GM12878 (cell line): Measurements from ENCODE around the gene MSI2. TPM values are rescaled to one million over a fixed set of nuclear protein-coding genes. Genes with fewer than 3 reads are reported as not detected.

Experiments used
- ATAC-seq: fragments of 200-7000 bp; cut with Tn5 transposase; 3 replicates; pipeline ENCODE4 v1.9.1; 2020; ENCODE audit warnings: mild to moderate bottlenecking, moderate library complexity
- BruUV-seq: library from RNA; stranded (reverse); fragments of 400-500 nt; replicated peaks from 2 replicates; lab custom pipeline; 2021; lab: Mats Ljungman, UMichigan
- CTCF ChIA-PET: fragments of 300-600 bp; sonication (Branson Sonifier 250); formaldehyde crosslinking; extraction: SDS; loops from one replicate; lab custom pipeline; 2021; ENCODE audit warnings: inconsistent platforms; lab: Yijun Ruan, JAX
- POLR2A ChIA-PET: fragments of 350-600 bp; formaldehyde crosslinking; extraction: SDS; loops from one replicate; lab custom pipeline; 2021; ENCODE audit warnings: inconsistent platforms; lab: Charles Lee
- RAD21 ChIA-PET: fragments of 300-600 bp; sonication (Branson Sonifier 250); formaldehyde crosslinking; loops from one replicate; lab custom pipeline; 2023; ENCODE audit warnings: antibody characterized with exemption; ENCODE audit not compliant: unreplicated experiment; lab: Charles Lee
- SMC1A ChIA-PET: fragments of 300-600 bp; sonication (Branson Sonifier 250); formaldehyde crosslinking; loops from one replicate; lab custom pipeline; 2023; ENCODE audit not compliant: unreplicated experiment, uncharacterized antibody; lab: Charles Lee
- DNase-seq: peaks from one replicate; pipeline ENCODE4 v3.0.0-alpha.2; 2011; ENCODE audit warnings: low read depth, low spot score
- FAIRE-seq: peaks from 3 replicates; lab custom pipeline; 2011; peaks lifted over from hg19 to GRCh38; lab: Jason Lieb, UNC
- H2AFZ ChIP-seq: 2 replicates; pipeline ENCODE4 v1.6.0; 2011; ENCODE audit warnings: low read depth, low read length, control low read depth; ENCODE audit not compliant: control insufficient read depth
- H3K27ac ChIP-seq: 2 replicates; pipeline ENCODE4 v1.5.1; 2011; ENCODE audit warnings: control low read depth; ENCODE audit not compliant: control insufficient read depth, insufficient read depth
- H3K27me3 ChIP-seq, 2 experiments: replicated peaks in 1 of 2; 2 replicates each; pipeline versions ENCODE4 v1.6.0 to v1.6.1; 2011; ENCODE audit warnings: low read length in 1 of 2; ENCODE audit not compliant: control insufficient read depth in 2 of 2, insufficient read depth in 2 of 2
- H3K36me3 ChIP-seq, 2 experiments: 2 replicates each; pipeline ENCODE4 v1.5.1; 2011; ENCODE audit warnings: low read length in 1 of 2; ENCODE audit not compliant: control insufficient read depth in 2 of 2, insufficient read depth in 2 of 2
- H3K4me1 ChIP-seq: 2 replicates; pipeline ENCODE4 v1.6.1; 2011; ENCODE audit warnings: mild to moderate bottlenecking, low read length, moderate library complexity, mixed read lengths; ENCODE audit not compliant: control insufficient read depth, insufficient read depth
- H3K4me2 ChIP-seq: 2 replicates; pipeline ENCODE4 v1.6.0; 2011; ENCODE audit warnings: control low read depth; ENCODE audit not compliant: control insufficient read depth, insufficient read depth
- H3K4me3 ChIP-seq: fragments of 200-600 bp; sonication (generic); 2 replicates; pipeline ENCODE4 v1.5.1; 2016
- H3K79me2 ChIP-seq: 2 replicates; pipeline ENCODE4 v1.6.0; 2011; ENCODE audit warnings: low read length; ENCODE audit not compliant: control insufficient read depth, insufficient read depth
- H3K9ac ChIP-seq: 2 replicates; pipeline ENCODE4 v1.8.0; 2011; ENCODE audit warnings: low read length, control low read depth, mixed read lengths; ENCODE audit not compliant: control insufficient read depth, insufficient read depth
- H3K9me3 ChIP-seq: replicated peaks from 3 replicates; pipeline ENCODE4 v1.5.1; 2011; ENCODE audit warnings: mild to moderate bottlenecking, low read length; ENCODE audit not compliant: control insufficient read depth, insufficient read depth
- H4K20me1 ChIP-seq: 2 replicates; pipeline ENCODE4 v1.6.0; 2011; ENCODE audit not compliant: control insufficient read depth, insufficient read depth
- GABPA ChIP-seq: IDR thresholded peaks from 2 replicates; pipeline ENCODE4 v1.6.1; 2014; ENCODE audit warnings: antibody characterized with exemption, low read depth, mild to moderate bottlenecking, inconsistent platforms
- NRF1 ChIP-seq: conservative IDR thresholded peaks from 2 replicates; pipeline ENCODE4 v1.6.1; 2011; ENCODE audit warnings: mild to moderate bottlenecking, low read depth, low read length, improper control_type of control experiment
- SRF ChIP-seq, 2 experiments: IDR thresholded peaks; 2 replicates each; pipeline ENCODE4 v1.6.1; 2011; ENCODE audit warnings: low read depth in 2 of 2, low read length in 2 of 2, mild to moderate bottlenecking in 1 of 2, moderate library complexity in 1 of 2
- STAT1 ChIP-seq: fragments of 450-650 bp; conservative IDR thresholded peaks from 2 replicates; pipeline ENCODE4 v1.6.1; 2014; ENCODE audit warnings: antibody characterized with exemption, mild to moderate bottlenecking
- ZZZ3 ChIP-seq: IDR thresholded peaks from 2 replicates; pipeline ENCODE4 v1.6.1; 2011; ENCODE audit warnings: low read depth; ENCODE audit not compliant: control insufficient read depth, insufficient read length
- WGBS: methylation state at CpG from one replicate; pipeline ENCODE4 v1.1.6; 2016; ENCODE audit warnings: low lambda C conversion rate; ENCODE audit not compliant: insufficient replicate concordance, insufficient coverage; ENCODE audit errors: missing lambda C conversion rate; 5-methylcytosine and 5-hydroxymethylcytosine counted together
- in situ Hi-C: fragments of 300-500 bp; cut with MboI; formaldehyde crosslinking; loops from 9 replicates; pipeline ENCODE4 v1.14.3; 2018; ENCODE audit warnings: mixed read lengths
- intact Hi-C: fragments of 100-400 bp; cut with micrococcal nuclease; formaldehyde crosslinking; loops from one replicate; pipeline ENCODE4 v1.14.2; 2022; ENCODE audit not compliant: unreplicated experiment
- polyA plus RNA-seq, 11 experiments: library from polyadenylated mRNA; depleted of rRNA in 4 of 11; unstranded in 6 of 11; stranded (reverse) in 5 of 11; fragments of >200 nt; fragmentation: Nextera tagmentation in 4 of 11; fragmentation: Illumina TruSeq in 1 of 11; extraction: Ambion mirVana in 4 of 11; extraction: Trizol in 1 of 11; gene quantifications; 1 replicate in 1 of 11; 2 replicates in 10 of 11; pipeline versions ENCODE4 v1.2.1 to v1.2.3, GENCODE V29; 2011 to 2016; ENCODE audit warnings: inconsistent platforms in 2 of 11, missing spikeins in 2 of 11, low read depth in 1 of 11
- total RNA-seq, 4 experiments: library from RNA; depleted of rRNA in 3 of 4; stranded (reverse); fragments of >200 nt in 3 of 4; fragmentation: Illumina TruSeq in 1 of 4; extraction: Trizol in 1 of 4; gene quantifications; 2 replicates each; pipeline versions ENCODE4 v1.2.1 to v1.2.3, GENCODE V29; 2013 to 2021
- TF ChIP-seq, protein P1 (sequence below): IDR thresholded peaks from 2 replicates; pipeline ENCODE4 v1.6.1; 2012; ENCODE audit warnings: mild to moderate bottlenecking, low read depth, low read length
- TF ChIP-seq, protein P2 (sequence below): fragments of 150-350 bp; IDR thresholded peaks from 2 replicates; pipeline ENCODE4 v1.6.1; 2016; ENCODE audit warnings: low read depth, low read length
- TF ChIP-seq, protein P3 (sequence below): fragments of 450-650 bp; IDR thresholded peaks from 2 replicates; pipeline ENCODE4 v1.6.1; 2016; ENCODE audit warnings: mild to moderate bottlenecking
- TF ChIP-seq, protein P4 (sequence below): fragments of 450-650 bp; IDR thresholded peaks from 2 replicates; pipeline ENCODE4 v1.6.1; 2017; ENCODE audit warnings: mild to moderate bottlenecking, moderate library complexity

The MSI2 gene
- total and polyA plus RNA-seq, 10 of the 15 experiments (the other 5 are each of a cell fraction or from before 2014, with no cell fraction given), result 6.1 to 76.1 (median 42.0) TPM

- Histone ChIP-seq H3K4me2 (peak overlapping the region; percentile 26; the same call in 1 of the 2 replicates), H4K20me1 (no peaks in the 10 kb centered on the region), H3K36me3 (peaks cover 3 to 5% of the 10 kb centered on the region in 2 experiments; a peak in 3 of 4 replicates), H3K27me3 (no peaks in the 10 kb centered on the region), H2AFZ (no peak overlapping the region), H3K4me1 (peaks cover 63% of the 10 kb centered on the region), H3K79me2 (peaks cover 48% of the 10 kb centered on the region), H3K9ac (peak overlapping the region; percentile 71), H3K9me3 (no peaks in the 10 kb centered on the region), H3K27ac (peak overlapping the region; percentile 92), H3K4me3 (no peak overlapping the region)
- FAIRE-seq (no peak), ATAC-seq (no peak), DNase-seq (no peak)
- intact Hi-C loops, result loop anchor here (5.0 to 10.0 kb wide), 3 partner anchors 85 to 268 kb away; partner anchors contain the start of gene MSI2
- WGBS, result 85% methylated on average over 9 of the region's 9 CpGs
- SMC1A ChIA-PET, result interaction anchor here (0.9 to 4.9 kb wide), 18 partner anchors 9 to 229 kb away, joined by 3 to 90 read pairs (median 14); no protein-coding TSS in a partner anchor
- no TSS peak for BruUV-seq
- CTCF ChIA-PET, result interaction anchor here (1.3 to 4.0 kb wide), 16 partner anchors 8 to 298 kb away, joined by 3 to 130 read pairs (median 16); partner anchors contain the start of gene MSI2
- RAD21 ChIA-PET, result interaction anchor here (1.2 to 4.3 kb wide), 14 partner anchors 13 to 230 kb away, joined by 3 to 91 read pairs (median 14); no protein-coding TSS in a partner anchor
- in situ Hi-C loops, result no loop called here
- POLR2A ChIA-PET, result interaction anchor here (0.6 to 3.0 kb wide), 6 partner anchors 13 to 230 kb away, joined by 3 to 11 read pairs (median 4); no protein-coding TSS in a partner anchor
- TF ChIP-seq NRF1 (no peak), GABPA (no peak), SRF (IDR thresholded peaks at IDR 0.05; ENCODE audit: low read depth in 2 of 2, low read length in 2 of 2) (no peak), ZZZ3 (no peak), STAT1 (no peak)
- TF ChIP-seq, protein P1, sequence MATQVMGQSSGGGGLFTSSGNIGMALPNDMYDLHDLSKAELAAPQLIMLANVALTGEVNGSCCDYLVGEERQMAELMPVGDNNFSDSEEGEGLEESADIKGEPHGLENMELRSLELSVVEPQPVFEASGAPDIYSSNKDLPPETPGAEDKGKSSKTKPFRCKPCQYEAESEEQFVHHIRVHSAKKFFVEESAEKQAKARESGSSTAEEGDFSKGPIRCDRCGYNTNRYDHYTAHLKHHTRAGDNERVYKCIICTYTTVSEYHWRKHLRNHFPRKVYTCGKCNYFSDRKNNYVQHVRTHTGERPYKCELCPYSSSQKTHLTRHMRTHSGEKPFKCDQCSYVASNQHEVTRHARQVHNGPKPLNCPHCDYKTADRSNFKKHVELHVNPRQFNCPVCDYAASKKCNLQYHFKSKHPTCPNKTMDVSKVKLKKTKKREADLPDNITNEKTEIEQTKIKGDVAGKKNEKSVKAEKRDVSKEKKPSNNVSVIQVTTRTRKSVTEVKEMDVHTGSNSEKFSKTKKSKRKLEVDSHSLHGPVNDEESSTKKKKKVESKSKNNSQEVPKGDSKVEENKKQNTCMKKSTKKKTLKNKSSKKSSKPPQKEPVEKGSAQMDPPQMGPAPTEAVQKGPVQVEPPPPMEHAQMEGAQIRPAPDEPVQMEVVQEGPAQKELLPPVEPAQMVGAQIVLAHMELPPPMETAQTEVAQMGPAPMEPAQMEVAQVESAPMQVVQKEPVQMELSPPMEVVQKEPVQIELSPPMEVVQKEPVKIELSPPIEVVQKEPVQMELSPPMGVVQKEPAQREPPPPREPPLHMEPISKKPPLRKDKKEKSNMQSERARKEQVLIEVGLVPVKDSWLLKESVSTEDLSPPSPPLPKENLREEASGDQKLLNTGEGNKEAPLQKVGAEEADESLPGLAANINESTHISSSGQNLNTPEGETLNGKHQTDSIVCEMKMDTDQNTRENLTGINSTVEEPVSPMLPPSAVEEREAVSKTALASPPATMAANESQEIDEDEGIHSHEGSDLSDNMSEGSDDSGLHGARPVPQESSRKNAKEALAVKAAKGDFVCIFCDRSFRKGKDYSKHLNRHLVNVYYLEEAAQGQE, result no peak
- TF ChIP-seq, protein P2, sequence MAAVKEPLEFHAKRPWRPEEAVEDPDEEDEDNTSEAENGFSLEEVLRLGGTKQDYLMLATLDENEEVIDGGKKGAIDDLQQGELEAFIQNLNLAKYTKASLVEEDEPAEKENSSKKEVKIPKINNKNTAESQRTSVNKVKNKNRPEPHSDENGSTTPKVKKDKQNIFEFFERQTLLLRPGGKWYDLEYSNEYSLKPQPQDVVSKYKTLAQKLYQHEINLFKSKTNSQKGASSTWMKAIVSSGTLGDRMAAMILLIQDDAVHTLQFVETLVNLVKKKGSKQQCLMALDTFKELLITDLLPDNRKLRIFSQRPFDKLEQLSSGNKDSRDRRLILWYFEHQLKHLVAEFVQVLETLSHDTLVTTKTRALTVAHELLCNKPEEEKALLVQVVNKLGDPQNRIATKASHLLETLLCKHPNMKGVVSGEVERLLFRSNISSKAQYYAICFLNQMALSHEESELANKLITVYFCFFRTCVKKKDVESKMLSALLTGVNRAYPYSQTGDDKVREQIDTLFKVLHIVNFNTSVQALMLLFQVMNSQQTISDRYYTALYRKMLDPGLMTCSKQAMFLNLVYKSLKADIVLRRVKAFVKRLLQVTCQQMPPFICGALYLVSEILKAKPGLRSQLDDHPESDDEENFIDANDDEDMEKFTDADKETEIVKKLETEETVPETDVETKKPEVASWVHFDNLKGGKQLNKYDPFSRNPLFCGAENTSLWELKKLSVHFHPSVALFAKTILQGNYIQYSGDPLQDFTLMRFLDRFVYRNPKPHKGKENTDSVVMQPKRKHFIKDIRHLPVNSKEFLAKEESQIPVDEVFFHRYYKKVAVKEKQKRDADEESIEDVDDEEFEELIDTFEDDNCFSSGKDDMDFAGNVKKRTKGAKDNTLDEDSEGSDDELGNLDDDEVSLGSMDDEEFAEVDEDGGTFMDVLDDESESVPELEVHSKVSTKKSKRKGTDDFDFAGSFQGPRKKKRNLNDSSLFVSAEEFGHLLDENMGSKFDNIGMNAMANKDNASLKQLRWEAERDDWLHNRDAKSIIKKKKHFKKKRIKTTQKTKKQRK, result no peak
- TF ChIP-seq, protein P3, sequence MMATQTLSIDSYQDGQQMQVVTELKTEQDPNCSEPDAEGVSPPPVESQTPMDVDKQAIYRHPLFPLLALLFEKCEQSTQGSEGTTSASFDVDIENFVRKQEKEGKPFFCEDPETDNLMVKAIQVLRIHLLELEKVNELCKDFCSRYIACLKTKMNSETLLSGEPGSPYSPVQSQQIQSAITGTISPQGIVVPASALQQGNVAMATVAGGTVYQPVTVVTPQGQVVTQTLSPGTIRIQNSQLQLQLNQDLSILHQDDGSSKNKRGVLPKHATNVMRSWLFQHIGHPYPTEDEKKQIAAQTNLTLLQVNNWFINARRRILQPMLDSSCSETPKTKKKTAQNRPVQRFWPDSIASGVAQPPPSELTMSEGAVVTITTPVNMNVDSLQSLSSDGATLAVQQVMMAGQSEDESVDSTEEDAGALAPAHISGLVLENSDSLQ, result no peak
- TF ChIP-seq, protein P4, sequence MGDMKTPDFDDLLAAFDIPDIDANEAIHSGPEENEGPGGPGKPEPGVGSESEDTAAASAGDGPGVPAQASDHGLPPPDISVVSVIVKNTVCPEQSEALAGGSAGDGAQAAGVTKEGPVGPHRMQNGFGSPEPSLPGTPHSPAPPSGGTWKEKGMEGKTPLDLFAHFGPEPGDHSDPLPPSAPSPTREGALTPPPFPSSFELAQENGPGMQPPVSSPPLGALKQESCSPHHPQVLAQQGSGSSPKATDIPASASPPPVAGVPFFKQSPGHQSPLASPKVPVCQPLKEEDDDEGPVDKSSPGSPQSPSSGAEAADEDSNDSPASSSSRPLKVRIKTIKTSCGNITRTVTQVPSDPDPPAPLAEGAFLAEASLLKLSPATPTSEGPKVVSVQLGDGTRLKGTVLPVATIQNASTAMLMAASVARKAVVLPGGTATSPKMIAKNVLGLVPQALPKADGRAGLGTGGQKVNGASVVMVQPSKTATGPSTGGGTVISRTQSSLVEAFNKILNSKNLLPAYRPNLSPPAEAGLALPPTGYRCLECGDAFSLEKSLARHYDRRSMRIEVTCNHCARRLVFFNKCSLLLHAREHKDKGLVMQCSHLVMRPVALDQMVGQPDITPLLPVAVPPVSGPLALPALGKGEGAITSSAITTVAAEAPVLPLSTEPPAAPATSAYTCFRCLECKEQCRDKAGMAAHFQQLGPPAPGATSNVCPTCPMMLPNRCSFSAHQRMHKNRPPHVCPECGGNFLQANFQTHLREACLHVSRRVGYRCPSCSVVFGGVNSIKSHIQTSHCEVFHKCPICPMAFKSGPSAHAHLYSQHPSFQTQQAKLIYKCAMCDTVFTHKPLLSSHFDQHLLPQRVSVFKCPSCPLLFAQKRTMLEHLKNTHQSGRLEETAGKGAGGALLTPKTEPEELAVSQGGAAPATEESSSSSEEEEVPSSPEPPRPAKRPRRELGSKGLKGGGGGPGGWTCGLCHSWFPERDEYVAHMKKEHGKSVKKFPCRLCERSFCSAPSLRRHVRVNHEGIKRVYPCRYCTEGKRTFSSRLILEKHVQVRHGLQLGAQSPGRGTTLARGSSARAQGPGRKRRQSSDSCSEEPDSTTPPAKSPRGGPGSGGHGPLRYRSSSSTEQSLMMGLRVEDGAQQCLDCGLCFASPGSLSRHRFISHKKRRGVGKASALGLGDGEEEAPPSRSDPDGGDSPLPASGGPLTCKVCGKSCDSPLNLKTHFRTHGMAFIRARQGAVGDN, result peak; percentile 62
Measured at GRCh38 chr17:57442401-57442823, 186.1 kb downstream of the MSI2 start.
